ENCODE results near the gene RHOBTB1. TPM values are rescaled to one million over a fixed set of nuclear protein-coding genes. Genes with fewer than 3 reads are reported as not detected.

Gene RHOBTB1
- total RNA-seq, 1 experiment from 2014 or later, result 14.8 TPM

GRCh38 chr10:60827791-60828488 lies 116.0 kb downstream of the RHOBTB1 start:
- DNase-seq (ENCODE audit: extremely low read depth, low read depth), result no peak

GRCh38 chr10:60825520-60825919 lies 118.5 kb downstream of the RHOBTB1 start:
- DNase-seq (ENCODE audit: extremely low read depth, low read depth), result no peak

GRCh38 chr10:60823324-60823723 lies 120.7 kb downstream of the RHOBTB1 start:
- DNase-seq (ENCODE audit: extremely low read depth, low read depth), result no peak

GRCh38 chr10:60822809-60823208 lies 121.2 kb downstream of the RHOBTB1 start:
- DNase-seq (ENCODE audit: extremely low read depth, low read depth), result no peak

- no peak for DNase-seq (ENCODE audit: extremely low read depth, low read depth)
Measured at GRCh38 chr10:60821656-60822055, 122.3 kb downstream of the RHOBTB1 start.

- no peak for DNase-seq (ENCODE audit: extremely low read depth, low read depth)
Measured at GRCh38 chr10:60820093-60820754, 123.8 kb downstream of the RHOBTB1 start.

Small RNA genes lying within 50 kb of the gene (small RNA-seq; reads per million reads assigned to genes)
- gene RNU2-72P, result 0.08 to 5.6 reads per million in 2 experiments

Other genes starting within 250 kb of the RHOBTB1 start
- 193 and 197 TPM in 2 replicates for gene CDK1, start 165.7 kb downstream of the RHOBTB1 start, total RNA-seq (2014; rRNA removed; shearing (Covaris generic))